22Rv1 (cell line): ENCODE results near the gene AKAP14.
"Not testable (repeated sequence)": the region's sequence is repeated elsewhere in the genome, so short reads cannot be mapped to it uniquely, and the experiment has no call there.

Experiments
- CTCF ChIP-seq: fragments of 450-650 bp; IDR thresholded peaks from 2 replicates; pipeline ENCODE4 v1.5.1; 2017; ENCODE audit warnings: mild to moderate bottlenecking
- ZFX ChIP-seq: fragments of 450-650 bp; IDR thresholded peaks from 2 replicates; pipeline ENCODE4 v1.6.1; 2017; ENCODE audit warnings: antibody characterized with exemption, borderline replicate concordance

GRCh38 chrX:119890626-119891025, 5.1 kb upstream of the AKAP14 start:
- not testable (repeated sequence) for TF ChIP-seq CTCF, ZFX
